HG03342 (cell line): ENCODE measurements around the gene MLLT10.
A peak's percentile ranks its signal among the peaks of the same experiment; 100 is the strongest.
"Not testable (repeated sequence)": the region's sequence is repeated elsewhere in the genome, so short reads cannot be mapped to it uniquely, and the experiment has no call there.

ENCODE experiments used
- ATAC-seq: cut with Tn5 transposase; IDR thresholded peaks from one replicate; pipeline ENCODE4 v1.9.1; 2021; ENCODE audit warnings: mild to moderate bottlenecking, moderate library complexity; ENCODE audit not compliant: unreplicated experiment

The MLLT10 gene

GRCh38 chr10:21628645-21629044 is 94.6 kb downstream of the MLLT10 start:
- not testable (repeated sequence) for ATAC-seq

GRCh38 chr10:21634599-21635365 is 100.8 kb downstream of the MLLT10 start:
- ATAC-seq: no peak

- no peak for ATAC-seq
Observed at GRCh38 chr10:21637795-21638194, 103.8 kb downstream of the MLLT10 start.

- no peak for ATAC-seq
Observed at GRCh38 chr10:21638681-21639080, 104.6 kb downstream of the MLLT10 start.

GRCh38 chr10:21648040-21648439 is 114.0 kb downstream of the MLLT10 start:
- ATAC-seq: no peak

- ATAC-seq: no peak
Observed at GRCh38 chr10:21649454-21649872, 115.4 kb downstream of the MLLT10 start.

- no peak for ATAC-seq
Observed at GRCh38 chr10:21650353-21650752, 116.3 kb downstream of the MLLT10 start.

GRCh38 chr10:21655236-21655635 is 121.2 kb downstream of the MLLT10 start:
- no peak for ATAC-seq

GRCh38 chr10:21655687-21656086 is 121.7 kb downstream of the MLLT10 start:
- no peak for ATAC-seq

- ATAC-seq: no peak
Observed at GRCh38 chr10:21661087-21661486, 127.1 kb downstream of the MLLT10 start.

GRCh38 chr10:21661935-21662334 is 127.9 kb downstream of the MLLT10 start:
- no peak for ATAC-seq

- ATAC-seq: no peak
Observed at GRCh38 chr10:21662635-21663034, 128.6 kb downstream of the MLLT10 start.

- no peak for ATAC-seq
Observed at GRCh38 chr10:21668831-21669230, 134.8 kb downstream of the MLLT10 start.

GRCh38 chr10:21670391-21670790 is 136.4 kb downstream of the MLLT10 start:
- ATAC-seq: no peak

GRCh38 chr10:21673668-21674067 is 139.6 kb downstream of the MLLT10 start:
- no peak for ATAC-seq

GRCh38 chr10:21675157-21675796 is 141.2 kb downstream of the MLLT10 start:
- peak; percentile 43 for ATAC-seq

- ATAC-seq: no peak
Observed at GRCh38 chr10:21677551-21677950, 143.5 kb downstream of the MLLT10 start.

- ATAC-seq: no peak
Observed at GRCh38 chr10:21681156-21681555, 147.1 kb downstream of the MLLT10 start.

- ATAC-seq: no peak
Observed at GRCh38 chr10:21687266-21688008, 153.4 kb downstream of the MLLT10 start.

- no peak for ATAC-seq
Observed at GRCh38 chr10:21688009-21688332, 153.9 kb downstream of the MLLT10 start.

GRCh38 chr10:21688870-21689269 is 154.8 kb downstream of the MLLT10 start:
- ATAC-seq: no peak

- ATAC-seq: no peak
Observed at GRCh38 chr10:21689881-21690280, 155.8 kb downstream of the MLLT10 start.
